A549 (cell line): ENCODE data around the gene LIN37. TPM values are rescaled to one million over a fixed set of nuclear protein-coding genes. Genes with fewer than 3 reads are reported as not detected.

Experiments
- ATAC-seq, 2 experiments: fragments of 200-7000 bp in 1 of 2; fragments of >200 bp in 1 of 2; cut with Nextera tagmentation in 1 of 2; cut with Tn5 transposase in 1 of 2; 3 replicates each; pipeline versions ENCODE4 v1.8.0 to v1.9.1; 2018 to 2020; ENCODE audit warnings: mild to moderate bottlenecking in 1 of 2, moderate library complexity in 1 of 2
- CTCF ChIA-PET: fragments of 300-600 bp; sonication (Branson Sonifier 250); formaldehyde crosslinking; extraction: SDS; loops from one replicate; lab custom pipeline; 2021; ENCODE audit warnings: antibody characterized with exemption, inconsistent platforms; lab: Yijun Ruan, JAX
- POLR2A ChIA-PET: fragments of 350-600 bp; formaldehyde crosslinking; extraction: SDS; loops from one replicate; lab custom pipeline; 2021; ENCODE audit warnings: antibody characterized with exemption, inconsistent platforms; lab: Yijun Ruan, JAX
- DNase-seq, 2 experiments: peaks; one replicate each; pipeline versions ENCODE4 v3.0.0 to v3.0.0-alpha.2; 2011 to 2016; ENCODE audit warnings: low read depth in 1 of 2, low spot score in 1 of 2
- FAIRE-seq: peaks from 2 replicates; lab custom pipeline; 2011; peaks lifted over from hg19 to GRCh38; lab: Jason Lieb, UNC
- H3K27ac ChIP-seq, 2 experiments: fragments of >200 bp; sonication (Bioruptor Twin); formaldehyde crosslinking; 3 replicates each; pipeline ENCODE4 v1.5.1; 2016 to 2017
- H3K4me1 ChIP-seq: fragments of >200 bp; sonication (Bioruptor Twin); formaldehyde crosslinking; 3 replicates; pipeline ENCODE4 v1.6.1; 2016
- H3K4me2 ChIP-seq: fragments of >200 bp; sonication (Bioruptor Twin); formaldehyde crosslinking; 3 replicates; pipeline ENCODE4 v1.6.1; 2016
- H3K4me3 ChIP-seq: fragments of >200 bp; sonication (Bioruptor Twin); formaldehyde crosslinking; 3 replicates; pipeline ENCODE4 v1.5.1; 2016
- H3K9me3 ChIP-seq: fragments of >200 bp; sonication (Bioruptor Twin); formaldehyde crosslinking; 3 replicates; pipeline ENCODE4 v1.6.1; 2016
- BHLHE40 ChIP-seq: IDR thresholded peaks from 2 replicates; pipeline ENCODE4 v1.6.1; 2012; ENCODE audit warnings: low read depth, low read length, inconsistent platforms
- EHF ChIP-seq: fragments of 250-450 bp; sonication (Bioruptor Pico); IDR thresholded peaks from 2 replicates; pipeline ENCODE4 v1.5.0; 2020; ENCODE audit warnings: mild to moderate bottlenecking
- ESRRA ChIP-seq: fragments of 150-350 bp; IDR thresholded peaks from 2 replicates; pipeline ENCODE4 v1.6.1; 2014; ENCODE audit warnings: mild to moderate bottlenecking, low read length, borderline replicate concordance
- FOXS1 ChIP-seq: fragments of 250-450 bp; sonication (Bioruptor Pico); IDR thresholded peaks from 2 replicates; pipeline ENCODE4 v1.5.0; 2020; ENCODE audit warnings: mild to moderate bottlenecking, moderate library complexity
- HOXA7 ChIP-seq: fragments of 250-450 bp; sonication (Bioruptor Pico); IDR thresholded peaks from 2 replicates; pipeline ENCODE4 v1.5.0; 2020; ENCODE audit warnings: mild to moderate bottlenecking, moderate library complexity
- HOXB5 ChIP-seq: fragments of 250-450 bp; sonication (Bioruptor Pico); IDR thresholded peaks from 2 replicates; pipeline ENCODE4 v1.5.0; 2020; ENCODE audit warnings: mild to moderate bottlenecking, moderate library complexity
- KDM1A ChIP-seq: fragments of 200-600 bp; sonication (generic); IDR thresholded peaks from 2 replicates; pipeline ENCODE4 v1.6.1; 2016; ENCODE audit warnings: low read depth, mild to moderate bottlenecking
- KDM5A ChIP-seq: fragments of 200-600 bp; sonication (generic); IDR thresholded peaks from 2 replicates; pipeline ENCODE4 v1.6.1; 2016; ENCODE audit warnings: antibody characterized with exemption, mild to moderate bottlenecking
- MAZ ChIP-seq: fragments of 150-350 bp; IDR thresholded peaks from 2 replicates; pipeline ENCODE4 v1.6.1; 2014; ENCODE audit warnings: antibody characterized with exemption, low read depth, low read length, borderline replicate concordance
- MYC ChIP-seq: IDR thresholded peaks from 2 replicates; pipeline ENCODE4 v1.6.1; 2012; ENCODE audit warnings: mild to moderate bottlenecking, inconsistent platforms, low read length, improper control_type of control experiment, borderline replicate concordance
- NPAS2 ChIP-seq: fragments of 250-450 bp; sonication (Bioruptor Pico); IDR thresholded peaks from 2 replicates; pipeline ENCODE4 v1.8.0; 2022; ENCODE audit warnings: mild to moderate bottlenecking, moderate library complexity, borderline replicate concordance
- NR3C1 ChIP-seq: fragments of >200 bp; sonication (Bioruptor Twin); formaldehyde crosslinking; IDR thresholded peaks from 3 replicates; pipeline ENCODE4 v1.6.1; 2017
- RCOR1 ChIP-seq: fragments of 150-350 bp; IDR thresholded peaks from 2 replicates; pipeline ENCODE4 v1.6.1; 2014; ENCODE audit warnings: antibody characterized with exemption, low read length, low read depth
- RFX5 ChIP-seq: fragments of 450-650 bp; IDR thresholded peaks from 2 replicates; pipeline ENCODE4 v1.7.1; 2014; ENCODE audit warnings: antibody characterized with exemption, mild to moderate bottlenecking, moderate library complexity
- RNF2 ChIP-seq: fragments of 200-600 bp; sonication (generic); IDR thresholded peaks from 2 replicates; pipeline ENCODE4 v1.6.1; 2016; ENCODE audit warnings: low read depth, mild to moderate bottlenecking, antibody characterized with exemption, moderate library complexity, borderline replicate concordance
- SMC3 ChIP-seq: fragments of >200 bp; sonication (Bioruptor Twin); formaldehyde crosslinking; IDR thresholded peaks from 3 replicates; pipeline ENCODE4 v1.6.1; 2018; ENCODE audit warnings: inconsistent platforms
- TP53 ChIP-seq: fragments of 250-450 bp; sonication (Bioruptor Pico); IDR thresholded peaks from 2 replicates; pipeline ENCODE4 v1.5.0; 2021; ENCODE audit warnings: mild to moderate bottlenecking, moderate library complexity
- WGBS: methylation state at CpG from one replicate; pipeline ENCODE4 v1.1.6; 2017; ENCODE audit errors: missing lambda C conversion rate; 5-methylcytosine and 5-hydroxymethylcytosine counted together
- polyA plus RNA-seq, 4 experiments: library from polyadenylated mRNA; depleted of rRNA in 3 of 4; stranded (reverse); fragments of >200 nt; fragmentation: RNase III in 1 of 4; extraction: RNeasy Plus Mini Kit Qiagen cat#74134 plus additional on column Dnase treatment in 1 of 4; gene quantifications; 2 replicates in 3 of 4; 3 replicates in 1 of 4; pipeline ENCODE4 v1.2.3, GENCODE V29; 2011 to 2017
- TF ChIP-seq, protein P1 (sequence below): fragments of 200-600 bp; sonication (generic); IDR thresholded peaks from 2 replicates; pipeline ENCODE4 v1.6.1; 2016; ENCODE audit warnings: antibody characterized with exemption, mild to moderate bottlenecking, moderate library complexity
- TF ChIP-seq, protein P2 (sequence below): fragments of >200 bp; sonication (Bioruptor Twin); formaldehyde crosslinking; IDR thresholded peaks from 3 replicates; pipeline ENCODE4 v1.6.1; 2016
- TF ChIP-seq, protein P3 (sequence below): fragments of 250-450 bp; sonication (Bioruptor Pico); IDR thresholded peaks from 2 replicates; pipeline ENCODE4 v1.5.0; 2020; ENCODE audit warnings: low read depth, mild to moderate bottlenecking, moderate library complexity
- TF ChIP-seq, protein P4 (sequence below): fragments of 250-450 bp; sonication (Bioruptor Pico); IDR thresholded peaks from 2 replicates; pipeline ENCODE4 v1.5.0; 2021; ENCODE audit warnings: mild to moderate bottlenecking, moderate library complexity, borderline replicate concordance
- TF ChIP-seq, protein P5 (sequence below): fragments of 450-650 bp; IDR thresholded peaks from 2 replicates; pipeline ENCODE4 v1.6.1; 2014; ENCODE audit warnings: antibody characterized with exemption

Gene LIN37
- polyA plus RNA-seq, 2 of the 4 experiments (the other 2 are of a cell fraction) = 8.1 to 23.1 TPM

DNA sequence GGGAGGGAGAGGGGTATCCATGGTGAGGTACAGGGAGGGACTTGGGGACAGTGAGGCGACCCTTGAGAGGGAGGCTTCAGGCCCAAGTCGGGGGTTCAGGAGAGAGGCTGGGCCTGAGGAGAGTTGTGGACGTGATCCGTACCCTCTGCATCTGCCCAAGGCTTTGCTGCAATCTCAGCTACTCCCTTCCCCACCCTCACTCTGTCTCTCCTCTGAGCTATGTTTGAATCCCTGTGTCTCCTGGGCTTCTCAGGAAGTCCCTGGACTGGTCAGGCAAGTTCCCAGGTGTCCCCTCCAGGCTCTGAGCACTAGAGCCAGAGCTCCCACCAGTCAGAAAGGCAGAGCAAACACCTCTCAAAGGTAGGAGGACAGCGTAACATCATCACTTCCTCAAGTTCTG lies 1.8 kb downstream of the LIN37 start:
- Histone ChIP-seq H3K9me3 (no peaks in the 10 kb centered on the region), H3K4me2 (peak overlapping the region; percentile 94; the same call in 2 of the 3 replicates), H3K4me3 (no peak overlapping the region), H3K27ac (no peak overlapping the region), H3K4me1 (peaks cover 22% of the 10 kb centered on the region)
- FAIRE-seq = no peak
- no peak for TF ChIP-seq BHLHE40
- TF ChIP-seq, protein P1, sequence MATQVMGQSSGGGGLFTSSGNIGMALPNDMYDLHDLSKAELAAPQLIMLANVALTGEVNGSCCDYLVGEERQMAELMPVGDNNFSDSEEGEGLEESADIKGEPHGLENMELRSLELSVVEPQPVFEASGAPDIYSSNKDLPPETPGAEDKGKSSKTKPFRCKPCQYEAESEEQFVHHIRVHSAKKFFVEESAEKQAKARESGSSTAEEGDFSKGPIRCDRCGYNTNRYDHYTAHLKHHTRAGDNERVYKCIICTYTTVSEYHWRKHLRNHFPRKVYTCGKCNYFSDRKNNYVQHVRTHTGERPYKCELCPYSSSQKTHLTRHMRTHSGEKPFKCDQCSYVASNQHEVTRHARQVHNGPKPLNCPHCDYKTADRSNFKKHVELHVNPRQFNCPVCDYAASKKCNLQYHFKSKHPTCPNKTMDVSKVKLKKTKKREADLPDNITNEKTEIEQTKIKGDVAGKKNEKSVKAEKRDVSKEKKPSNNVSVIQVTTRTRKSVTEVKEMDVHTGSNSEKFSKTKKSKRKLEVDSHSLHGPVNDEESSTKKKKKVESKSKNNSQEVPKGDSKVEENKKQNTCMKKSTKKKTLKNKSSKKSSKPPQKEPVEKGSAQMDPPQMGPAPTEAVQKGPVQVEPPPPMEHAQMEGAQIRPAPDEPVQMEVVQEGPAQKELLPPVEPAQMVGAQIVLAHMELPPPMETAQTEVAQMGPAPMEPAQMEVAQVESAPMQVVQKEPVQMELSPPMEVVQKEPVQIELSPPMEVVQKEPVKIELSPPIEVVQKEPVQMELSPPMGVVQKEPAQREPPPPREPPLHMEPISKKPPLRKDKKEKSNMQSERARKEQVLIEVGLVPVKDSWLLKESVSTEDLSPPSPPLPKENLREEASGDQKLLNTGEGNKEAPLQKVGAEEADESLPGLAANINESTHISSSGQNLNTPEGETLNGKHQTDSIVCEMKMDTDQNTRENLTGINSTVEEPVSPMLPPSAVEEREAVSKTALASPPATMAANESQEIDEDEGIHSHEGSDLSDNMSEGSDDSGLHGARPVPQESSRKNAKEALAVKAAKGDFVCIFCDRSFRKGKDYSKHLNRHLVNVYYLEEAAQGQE = no peak
- TF ChIP-seq SMC3 = no peak
- TF ChIP-seq, protein P2, sequence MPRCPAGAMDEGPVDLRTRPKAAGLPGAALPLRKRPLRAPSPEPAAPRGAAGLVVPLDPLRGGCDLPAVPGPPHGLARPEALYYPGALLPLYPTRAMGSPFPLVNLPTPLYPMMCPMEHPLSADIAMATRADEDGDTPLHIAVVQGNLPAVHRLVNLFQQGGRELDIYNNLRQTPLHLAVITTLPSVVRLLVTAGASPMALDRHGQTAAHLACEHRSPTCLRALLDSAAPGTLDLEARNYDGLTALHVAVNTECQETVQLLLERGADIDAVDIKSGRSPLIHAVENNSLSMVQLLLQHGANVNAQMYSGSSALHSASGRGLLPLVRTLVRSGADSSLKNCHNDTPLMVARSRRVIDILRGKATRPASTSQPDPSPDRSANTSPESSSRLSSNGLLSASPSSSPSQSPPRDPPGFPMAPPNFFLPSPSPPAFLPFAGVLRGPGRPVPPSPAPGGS = no peak
- TF ChIP-seq, protein P3, sequence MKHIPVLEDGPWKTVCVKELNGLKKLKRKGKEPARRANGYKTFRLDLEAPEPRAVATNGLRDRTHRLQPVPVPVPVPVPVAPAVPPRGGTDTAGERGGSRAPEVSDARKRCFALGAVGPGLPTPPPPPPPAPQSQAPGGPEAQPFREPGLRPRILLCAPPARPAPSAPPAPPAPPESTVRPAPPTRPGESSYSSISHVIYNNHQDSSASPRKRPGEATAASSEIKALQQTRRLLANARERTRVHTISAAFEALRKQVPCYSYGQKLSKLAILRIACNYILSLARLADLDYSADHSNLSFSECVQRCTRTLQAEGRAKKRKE = no peak
- no peak for TF ChIP-seq RNF2
- no peak for TF ChIP-seq TP53 (CRISPR knock-in tag)
- no peak for TF ChIP-seq HOXB5
- no peak for TF ChIP-seq KDM1A
- TF ChIP-seq, protein P4, sequence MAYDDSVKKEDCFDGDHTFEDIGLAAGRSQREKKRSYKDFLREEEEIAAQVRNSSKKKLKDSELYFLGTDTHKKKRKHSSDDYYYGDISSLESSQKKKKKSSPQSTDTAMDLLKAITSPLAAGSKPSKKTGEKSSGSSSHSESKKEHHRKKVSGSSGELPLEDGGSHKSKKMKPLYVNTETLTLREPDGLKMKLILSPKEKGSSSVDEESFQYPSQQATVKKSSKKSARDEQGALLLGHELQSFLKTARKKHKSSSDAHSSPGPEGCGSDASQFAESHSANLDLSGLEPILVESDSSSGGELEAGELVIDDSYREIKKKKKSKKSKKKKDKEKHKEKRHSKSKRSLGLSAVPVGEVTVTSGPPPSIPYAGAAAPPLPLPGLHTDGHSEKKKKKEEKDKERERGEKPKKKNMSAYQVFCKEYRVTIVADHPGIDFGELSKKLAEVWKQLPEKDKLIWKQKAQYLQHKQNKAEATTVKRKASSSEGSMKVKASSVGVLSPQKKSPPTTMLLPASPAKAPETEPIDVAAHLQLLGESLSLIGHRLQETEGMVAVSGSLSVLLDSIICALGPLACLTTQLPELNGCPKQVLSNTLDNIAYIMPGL = no peak
- TF ChIP-seq, protein P5, sequence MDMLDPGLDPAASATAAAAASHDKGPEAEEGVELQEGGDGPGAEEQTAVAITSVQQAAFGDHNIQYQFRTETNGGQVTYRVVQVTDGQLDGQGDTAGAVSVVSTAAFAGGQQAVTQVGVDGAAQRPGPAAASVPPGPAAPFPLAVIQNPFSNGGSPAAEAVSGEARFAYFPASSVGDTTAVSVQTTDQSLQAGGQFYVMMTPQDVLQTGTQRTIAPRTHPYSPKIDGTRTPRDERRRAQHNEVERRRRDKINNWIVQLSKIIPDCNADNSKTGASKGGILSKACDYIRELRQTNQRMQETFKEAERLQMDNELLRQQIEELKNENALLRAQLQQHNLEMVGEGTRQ = no peak
- no peak for TF ChIP-seq MAZ
- WGBS = 90% methylated on average over 5 of the region's 5 CpGs
- ATAC-seq = no peak
- CTCF ChIA-PET = interaction anchor here (1.6 kb wide), 1 partner anchor 182 kb away, joined by 12 read pairs; no protein-coding TSS in a partner anchor
- no peak for DNase-seq
- POLR2A ChIA-PET = no interaction called here

DNA sequence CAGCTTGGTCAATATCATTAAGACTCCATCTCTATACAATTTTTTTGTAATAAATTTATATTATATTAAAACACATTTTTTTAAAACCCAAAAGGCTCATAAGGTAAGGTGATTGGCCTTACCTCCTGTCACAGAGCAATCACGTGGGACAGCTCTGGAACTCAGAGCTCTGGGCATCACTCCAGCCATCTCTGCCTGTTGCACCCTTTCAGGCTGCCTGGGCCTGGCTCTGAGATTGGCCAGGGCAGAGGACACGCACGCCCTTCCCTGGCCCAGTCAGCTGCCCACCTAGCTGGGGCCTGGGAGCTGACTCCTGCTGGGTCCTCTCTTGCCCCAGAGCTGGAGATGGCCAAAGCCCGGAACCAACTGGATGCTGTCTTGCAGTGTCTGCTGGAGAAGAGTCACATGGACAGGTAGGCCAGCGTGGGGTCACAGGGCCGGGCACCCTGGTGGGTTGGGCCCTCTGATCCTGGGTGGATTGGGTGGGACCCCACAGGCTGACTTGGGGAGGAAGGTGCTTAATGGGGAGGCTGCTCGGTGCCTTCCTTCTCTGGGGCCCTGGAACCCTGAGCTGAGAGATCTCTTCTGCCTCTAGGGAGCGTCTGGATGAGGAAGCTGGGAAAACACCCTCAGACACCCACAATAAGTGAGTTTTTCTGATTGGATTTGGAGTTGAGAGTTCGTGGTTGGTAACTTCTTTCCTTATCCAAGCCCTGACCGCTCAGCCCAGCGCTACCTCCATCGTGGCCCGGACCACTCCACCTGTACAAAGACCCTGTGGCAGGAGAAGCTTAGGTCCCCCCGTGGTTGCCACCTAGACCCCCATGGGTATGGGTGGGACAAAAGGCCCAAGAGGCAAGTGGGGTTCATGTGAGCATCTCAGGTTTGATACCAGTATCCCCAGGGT lies 3.7 kb downstream of the LIN37 start:
- no peak for DNase-seq
- CTCF ChIA-PET = interaction anchor here (0.6 to 1.7 kb wide), 7 partner anchors 9 to 204 kb away, joined by 3 to 12 read pairs (median 3); partner anchors contain the start of gene IGFLR1

More for the DNA sequence above, 3.7 kb downstream of the LIN37 start:
- TF ChIP-seq HOXB5 = no peak
- TF ChIP-seq RFX5 = no peak
- TF ChIP-seq, protein P2 = no peak
- no peak for TF ChIP-seq HOXA7
- no peak for TF ChIP-seq RNF2
- TF ChIP-seq KDM5A = no peak
- TF ChIP-seq FOXS1 (CRISPR knock-in tag) = no peak
- TF ChIP-seq EHF = no peak
- no peak for TF ChIP-seq NR3C1
- TF ChIP-seq SMC3 = no peak
- TF ChIP-seq NPAS2 = no peak
- TF ChIP-seq MAZ = no peak
- no peak for TF ChIP-seq MYC
- no peak for TF ChIP-seq ESRRA
- TF ChIP-seq RCOR1 = no peak
- FAIRE-seq (no peak), ATAC-seq (no peak)
- Histone ChIP-seq H3K4me3 (no peak overlapping the region), H3K4me2 (no peak overlapping the region), H3K9me3 (no peaks in the 10 kb centered on the region), H3K4me1 (peaks cover 17% of the 10 kb centered on the region), H3K27ac (no peak overlapping the region)
- POLR2A ChIA-PET = no interaction called here
- WGBS = 91% methylated on average over 14 of the region's 14 CpGs
